GM12801 (cell line): Measurements from ENCODE around the gene HOXC12.

Experiments
- TF ChIP-seq, protein P1 (sequence below): IDR thresholded peaks from one replicate; pipeline ENCODE4 v1.5.1; 2011; ENCODE audit warnings: control low read depth; ENCODE audit not compliant: insufficient read length; ENCODE audit errors: extremely low read depth

Gene HOXC12

GRCh38 chr12:53955036-53955775, 503 bp downstream of the HOXC12 start:
- TF ChIP-seq, protein P1, sequence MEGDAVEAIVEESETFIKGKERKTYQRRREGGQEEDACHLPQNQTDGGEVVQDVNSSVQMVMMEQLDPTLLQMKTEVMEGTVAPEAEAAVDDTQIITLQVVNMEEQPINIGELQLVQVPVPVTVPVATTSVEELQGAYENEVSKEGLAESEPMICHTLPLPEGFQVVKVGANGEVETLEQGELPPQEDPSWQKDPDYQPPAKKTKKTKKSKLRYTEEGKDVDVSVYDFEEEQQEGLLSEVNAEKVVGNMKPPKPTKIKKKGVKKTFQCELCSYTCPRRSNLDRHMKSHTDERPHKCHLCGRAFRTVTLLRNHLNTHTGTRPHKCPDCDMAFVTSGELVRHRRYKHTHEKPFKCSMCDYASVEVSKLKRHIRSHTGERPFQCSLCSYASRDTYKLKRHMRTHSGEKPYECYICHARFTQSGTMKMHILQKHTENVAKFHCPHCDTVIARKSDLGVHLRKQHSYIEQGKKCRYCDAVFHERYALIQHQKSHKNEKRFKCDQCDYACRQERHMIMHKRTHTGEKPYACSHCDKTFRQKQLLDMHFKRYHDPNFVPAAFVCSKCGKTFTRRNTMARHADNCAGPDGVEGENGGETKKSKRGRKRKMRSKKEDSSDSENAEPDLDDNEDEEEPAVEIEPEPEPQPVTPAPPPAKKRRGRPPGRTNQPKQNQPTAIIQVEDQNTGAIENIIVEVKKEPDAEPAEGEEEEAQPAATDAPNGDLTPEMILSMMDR, result no peak

- TF ChIP-seq, protein P1, result no peak
Observed at GRCh38 chr12:53955776-53956250, 1.1 kb downstream of the HOXC12 start.

GRCh38 chr12:53956251-53956887, 1.7 kb downstream of the HOXC12 start:
- TF ChIP-seq, protein P1, result no peak

DNA sequence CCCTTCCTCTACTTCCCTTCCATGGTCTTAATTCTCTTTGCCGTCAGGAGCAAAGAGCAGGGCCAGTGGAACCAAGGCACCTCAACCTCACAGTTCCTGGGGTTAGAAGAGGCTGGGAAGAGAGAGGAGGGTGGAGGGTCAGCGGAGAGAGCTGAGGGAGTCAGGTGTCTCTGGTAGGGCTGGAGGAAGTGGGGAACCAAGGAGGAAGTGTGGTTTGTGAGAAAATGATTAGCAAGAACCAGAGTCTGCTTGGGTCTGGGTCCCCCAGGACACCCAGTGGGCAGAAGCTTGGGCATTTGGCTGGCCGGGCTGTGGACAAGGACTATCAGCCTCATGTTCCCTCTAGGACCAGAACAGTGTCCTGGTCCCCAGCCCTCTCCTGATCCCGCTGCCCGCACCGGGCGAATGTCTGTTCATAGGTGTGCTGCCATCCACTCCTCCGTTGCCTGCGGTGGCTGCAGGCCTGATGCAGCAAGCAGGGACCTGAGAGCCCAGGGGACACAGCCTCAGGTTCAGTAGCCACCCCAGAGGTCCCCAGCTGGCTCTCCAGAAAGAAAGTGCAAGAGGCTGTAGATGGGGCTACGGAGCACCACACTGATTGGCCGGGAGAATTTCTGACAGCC, 2.3 kb downstream of the HOXC12 start:
- TF ChIP-seq, protein P1, result no peak

DNA sequence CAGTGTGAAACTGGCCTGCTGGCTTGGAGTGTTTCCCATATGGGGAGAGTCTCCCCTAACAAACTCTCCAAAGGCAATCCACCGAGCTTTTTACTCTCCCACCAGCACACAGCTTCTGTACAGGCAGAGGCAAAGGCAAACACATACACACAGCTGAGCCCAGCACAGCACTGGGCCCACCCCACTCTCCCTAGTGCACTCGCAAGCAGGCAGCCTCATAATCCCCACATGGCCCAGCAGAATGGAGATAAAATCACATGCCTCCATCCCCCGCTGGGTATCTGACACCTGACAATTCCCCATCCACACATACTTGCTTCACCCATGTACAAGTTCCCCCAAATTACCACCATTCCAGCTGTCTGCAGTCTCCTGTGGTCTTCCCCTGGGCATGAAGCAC, 3.4 kb downstream of the HOXC12 start:
- TF ChIP-seq, protein P1, result no peak

DNA sequence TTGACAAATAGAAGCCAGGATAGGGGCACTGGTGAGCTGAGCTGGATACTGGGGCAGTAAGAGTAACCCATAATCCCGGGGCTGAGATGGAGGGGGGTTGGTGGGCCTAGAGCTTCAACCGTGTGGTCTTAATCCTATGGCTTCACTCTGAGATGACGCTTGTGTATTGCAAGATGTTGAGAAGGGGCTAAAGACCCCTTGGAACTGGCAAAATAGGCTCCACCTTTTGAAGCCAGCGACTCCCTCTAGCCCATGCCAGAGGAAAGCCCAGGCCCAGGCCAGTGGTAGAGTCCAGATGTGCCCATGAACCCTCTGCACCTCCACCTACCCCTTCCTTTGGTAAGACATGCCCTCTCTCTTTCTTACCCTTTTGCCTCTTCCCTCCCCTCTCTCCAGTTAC, 4.6 kb downstream of the HOXC12 start:
- TF ChIP-seq, protein P1, result no peak

DNA sequence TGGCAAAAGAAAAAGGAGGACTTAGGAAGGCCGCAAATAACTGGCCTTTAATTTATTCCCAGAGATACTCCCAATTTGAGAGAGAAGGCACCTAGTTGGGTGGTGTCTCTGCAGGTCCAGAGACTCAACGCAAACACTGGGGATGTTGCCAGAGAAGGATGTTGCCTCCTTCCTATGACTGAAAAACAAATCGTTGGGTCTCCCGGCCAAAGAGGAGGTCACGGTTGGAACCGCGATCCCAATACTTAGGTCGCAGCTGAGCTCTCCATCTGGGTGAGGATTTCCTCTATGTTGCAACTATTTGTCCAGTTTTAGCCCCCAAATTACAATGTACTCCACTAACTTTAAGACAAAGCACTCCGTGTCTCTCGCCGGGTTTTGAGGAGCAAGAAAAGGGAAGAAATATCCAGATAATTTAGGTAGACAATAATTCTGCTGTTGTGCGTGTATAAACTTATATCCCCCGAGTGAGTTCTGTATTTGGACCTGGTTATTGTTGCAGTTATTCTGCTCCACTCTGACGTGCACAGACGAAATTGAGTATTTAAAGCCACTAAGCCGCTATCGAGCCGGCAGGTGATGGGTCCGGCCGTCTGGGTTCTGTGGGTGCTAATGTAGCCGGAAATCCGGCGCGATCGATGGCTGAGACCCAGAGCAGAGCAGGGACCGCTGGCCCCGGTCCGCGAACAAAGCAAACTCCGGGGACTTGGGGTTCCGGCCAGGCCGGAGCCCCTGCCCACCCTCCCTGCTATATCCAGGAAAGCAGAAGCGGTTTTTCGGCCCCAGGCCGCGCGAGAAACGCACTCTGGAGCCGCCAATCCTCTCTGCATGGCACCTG, 5.7 kb downstream of the HOXC12 start:
- TF ChIP-seq, protein P1, result no peak
